HG02884 (cell line): ENCODE results near the gene GON4L.
"Not testable (repeated sequence)": the region's sequence is repeated elsewhere in the genome, so short reads cannot be mapped to it uniquely, and the experiment has no call there.

Experiments used
- ATAC-seq: cut with Tn5 transposase; IDR thresholded peaks from one replicate; pipeline ENCODE4 v1.9.1; 2021; ENCODE audit warnings: mild to moderate bottlenecking, moderate library complexity; ENCODE audit not compliant: unreplicated experiment

The GON4L gene

DNA sequence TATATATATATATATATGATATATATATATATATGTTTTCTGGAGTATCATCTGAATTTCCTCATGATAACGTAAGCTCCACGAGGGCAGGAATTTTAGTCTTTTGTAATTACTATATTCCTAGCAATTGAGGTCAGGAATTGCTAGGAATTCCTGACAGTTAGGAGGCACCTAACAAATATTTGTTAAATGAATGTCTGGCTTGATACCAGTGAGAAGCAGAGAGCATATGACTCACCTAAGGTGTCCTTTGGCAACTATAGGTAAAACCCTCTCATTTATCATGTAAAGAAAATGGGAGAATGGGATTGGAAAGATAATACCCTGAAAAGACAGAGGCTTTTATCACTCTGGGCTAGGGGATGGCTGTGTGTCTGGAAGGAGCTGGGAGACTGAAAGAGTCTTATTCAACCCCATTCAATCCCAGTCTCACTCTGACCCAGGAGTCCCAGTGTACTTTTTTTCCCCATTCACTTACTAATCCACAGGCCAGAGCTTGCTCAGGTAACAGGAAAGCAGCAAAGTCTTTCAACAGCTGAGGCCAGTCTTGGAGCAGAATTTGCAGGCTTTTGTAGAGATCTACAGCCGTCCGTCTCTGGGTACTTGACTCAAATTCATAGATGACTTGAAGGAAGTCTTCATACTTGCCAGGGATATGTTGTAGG is 96.9 kb downstream of the GON4L start:
- ATAC-seq, result no peak

- not testable (repeated sequence) for ATAC-seq
Measured at GRCh38 chr1:155759017-155759416, 98.0 kb downstream of the GON4L start.

GRCh38 chr1:155748141-155748540 is 108.9 kb downstream of the GON4L start:
- not testable (repeated sequence) for ATAC-seq

GRCh38 chr1:155747586-155747985 is 109.4 kb downstream of the GON4L start:
- not testable (repeated sequence) for ATAC-seq

DNA sequence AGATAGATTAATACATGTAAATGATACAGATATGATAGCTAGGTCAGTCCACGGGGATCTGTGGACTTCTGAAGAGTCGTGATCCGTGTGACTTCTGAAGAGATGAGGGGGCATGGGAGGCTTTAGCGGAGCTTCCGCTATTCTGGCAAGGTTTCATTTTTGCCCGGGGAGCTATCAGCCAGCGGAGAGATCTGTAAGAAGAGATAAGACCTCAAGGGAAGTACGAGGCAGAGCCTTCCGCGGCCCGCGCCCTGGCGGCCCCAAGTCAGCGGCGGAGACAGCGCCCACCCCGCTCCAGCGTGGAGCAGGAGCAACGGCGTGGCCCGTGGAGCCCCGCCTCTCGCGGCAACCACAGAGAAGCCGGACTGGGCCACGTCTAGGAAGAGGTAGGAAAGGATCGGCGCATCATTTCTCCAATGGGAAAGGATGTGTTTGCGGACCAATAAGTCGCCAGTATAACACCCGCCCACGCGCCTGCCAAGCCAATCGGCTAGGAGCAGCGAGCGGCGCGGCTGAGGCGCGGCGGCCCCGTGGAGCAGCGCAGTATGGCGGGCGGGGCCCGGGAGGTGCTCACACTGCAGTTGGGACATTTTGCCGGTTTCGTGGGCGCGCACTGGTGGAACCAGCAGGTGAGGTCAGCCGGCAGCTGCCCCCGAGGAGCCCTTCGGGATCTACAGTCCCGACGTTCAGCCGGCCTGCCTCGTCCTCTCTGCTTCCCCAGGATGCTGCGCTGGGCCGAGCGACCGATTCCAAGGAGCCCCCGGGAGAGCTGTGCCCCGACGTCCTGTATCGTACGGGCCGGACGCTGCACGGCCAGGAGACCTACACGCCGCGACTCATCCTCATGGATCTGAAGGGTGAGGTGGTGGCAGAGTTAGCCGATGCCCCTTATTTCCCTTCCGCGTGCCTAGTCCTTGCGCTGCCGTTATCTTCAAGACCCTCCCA is 111.5 kb downstream of the GON4L start:
- peak; percentile 88 for ATAC-seq

GRCh38 chr1:155744711-155745283 is 112.2 kb downstream of the GON4L start:
- no peak for ATAC-seq

- ATAC-seq, result no peak
Measured at GRCh38 chr1:155741908-155742307, 115.1 kb downstream of the GON4L start.

DNA sequence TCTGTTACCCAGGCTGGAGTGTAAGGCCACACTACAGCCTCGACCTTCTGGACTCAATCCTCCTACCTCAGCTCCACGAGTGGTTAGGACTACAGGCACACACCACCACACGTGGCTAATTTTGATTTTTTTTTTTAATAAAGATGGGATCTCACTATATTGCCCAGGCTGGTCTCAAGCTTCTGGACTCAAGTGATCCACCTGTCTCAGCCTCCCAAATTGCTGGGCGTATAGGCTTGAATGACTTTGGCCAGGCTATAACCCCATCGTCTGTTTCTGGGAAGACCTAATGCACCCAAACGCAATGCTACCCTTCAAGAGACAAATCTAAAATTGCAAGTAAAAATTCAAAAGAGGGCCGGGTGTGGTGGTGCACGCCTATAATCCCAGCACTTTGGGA is 116.0 kb downstream of the GON4L start:
- no peak for ATAC-seq

DNA sequence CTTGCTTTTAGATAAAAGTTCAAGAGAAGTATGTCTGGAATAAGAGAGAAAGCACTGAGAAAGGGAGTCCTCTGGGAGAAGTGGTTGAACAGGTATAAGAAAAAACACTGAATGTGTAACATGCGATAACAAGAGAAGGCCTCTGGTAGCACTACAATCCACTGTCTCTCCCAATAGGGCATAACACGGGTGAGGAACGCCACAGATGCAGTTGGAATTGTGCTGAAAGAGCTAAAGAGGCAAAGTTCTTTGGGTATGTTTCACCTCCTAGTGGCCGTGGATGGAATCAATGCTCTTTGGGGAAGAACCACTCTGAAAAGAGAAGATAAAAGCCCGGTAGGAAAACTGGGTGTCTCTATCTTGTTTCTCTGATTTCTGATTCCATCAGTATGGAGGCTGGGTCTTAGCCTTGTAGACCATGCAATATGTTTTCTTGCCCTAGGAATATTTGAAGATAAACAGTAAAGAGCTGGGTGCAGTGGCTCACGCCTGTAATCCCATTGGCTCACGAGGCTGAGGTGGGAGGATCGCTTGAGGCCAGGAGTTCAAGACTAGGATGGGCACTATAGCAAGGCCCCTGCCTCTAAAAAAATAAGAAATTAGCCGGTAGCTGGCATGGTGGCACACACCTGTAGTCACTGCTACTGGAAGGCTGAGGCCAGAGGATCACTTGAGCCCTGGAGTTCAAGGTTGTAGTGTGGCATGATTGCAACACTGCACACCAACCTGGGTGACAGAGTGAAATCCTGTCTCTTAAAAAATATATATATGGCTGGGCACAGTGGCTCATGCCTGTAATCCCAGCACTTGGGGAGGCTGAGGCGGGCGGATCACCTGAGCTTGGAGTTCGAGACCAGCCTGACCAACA is 127.7 kb downstream of the GON4L start:
- ATAC-seq, result no peak

DNA sequence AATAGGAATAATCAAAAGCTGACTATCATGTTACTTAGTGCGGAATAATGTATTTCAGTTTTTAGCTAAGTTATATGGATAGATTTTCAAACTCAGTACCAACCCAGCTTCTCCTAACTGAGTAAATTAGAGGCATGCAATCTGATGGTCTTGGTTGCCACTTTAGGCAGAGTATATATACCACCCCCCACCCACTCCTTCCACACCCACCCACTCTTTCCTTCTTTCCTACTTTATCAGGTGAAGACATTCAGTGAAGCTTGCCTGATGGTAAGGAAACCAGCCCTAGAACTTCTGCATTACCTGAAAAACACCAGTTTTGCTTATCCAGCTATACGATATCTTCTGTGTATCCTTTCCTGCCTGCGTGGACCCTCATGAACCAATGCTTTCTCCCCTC is 131.9 kb downstream of the GON4L start:
- no peak for ATAC-seq

- no peak for ATAC-seq
Measured at GRCh38 chr1:155719703-155720102, 137.3 kb downstream of the GON4L start.

- ATAC-seq, result not testable (repeated sequence)
Measured at GRCh38 chr1:155718524-155719115, 138.4 kb downstream of the GON4L start.

DNA sequence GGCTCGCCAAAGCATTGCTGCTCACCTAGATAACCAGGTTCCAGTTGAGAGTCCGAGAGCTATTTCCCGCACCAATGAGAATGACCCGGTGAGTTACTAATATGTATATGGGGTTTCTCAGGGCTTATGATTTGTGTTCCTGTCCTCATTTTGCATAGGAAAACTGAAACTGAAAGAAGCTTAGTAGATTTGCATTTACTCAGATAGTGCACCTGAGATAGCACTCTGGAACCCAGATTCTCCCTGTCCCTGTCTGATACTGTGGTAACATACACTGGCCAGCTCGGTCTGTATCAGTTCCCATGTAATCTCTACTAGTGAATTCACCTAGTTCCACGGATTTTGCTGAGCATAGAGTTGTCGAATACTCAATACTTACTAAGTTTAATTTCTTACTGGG is 140.0 kb downstream of the GON4L start:
- ATAC-seq, result peak; percentile 52

DNA sequence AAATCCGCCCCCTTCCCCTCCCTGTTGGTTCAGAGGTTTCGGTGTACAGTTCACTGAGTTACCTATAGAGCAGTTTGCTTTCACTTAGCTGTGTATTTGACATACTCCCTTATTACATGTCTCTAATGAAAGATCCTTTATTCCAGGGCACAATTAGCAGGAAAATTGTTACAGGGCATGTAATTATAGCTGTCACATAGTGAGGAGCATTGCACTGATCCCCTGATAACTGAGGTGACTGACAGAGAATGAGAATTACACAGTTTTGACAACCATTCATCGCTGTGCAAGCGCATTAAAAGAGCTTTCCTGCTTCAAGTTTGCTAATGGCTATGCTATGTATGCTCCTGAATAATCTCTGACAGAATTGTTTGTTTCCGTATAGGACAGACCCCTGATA is 141.2 kb downstream of the GON4L start:
- ATAC-seq, result no peak

DNA sequence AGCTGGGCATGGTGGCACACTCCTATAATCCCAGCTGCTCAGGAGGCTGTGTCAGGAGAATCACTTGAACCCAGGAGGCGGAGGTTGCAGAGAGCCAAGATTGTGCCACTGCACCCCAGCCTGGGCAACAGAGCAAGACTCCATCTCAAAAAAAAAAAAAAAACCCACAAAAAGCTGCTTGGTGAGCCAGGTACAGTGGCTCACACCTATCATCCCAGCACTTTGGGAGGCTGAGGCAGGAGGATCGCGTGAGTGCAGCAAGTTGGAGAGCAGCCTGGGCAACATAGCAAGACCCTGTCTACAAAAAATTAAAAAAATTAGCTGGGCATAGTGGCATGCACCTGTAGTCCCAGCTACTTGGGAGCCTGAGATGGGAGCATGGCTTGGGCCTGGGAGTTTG is 142.0 kb downstream of the GON4L start:
- ATAC-seq, result not testable (repeated sequence)

DNA sequence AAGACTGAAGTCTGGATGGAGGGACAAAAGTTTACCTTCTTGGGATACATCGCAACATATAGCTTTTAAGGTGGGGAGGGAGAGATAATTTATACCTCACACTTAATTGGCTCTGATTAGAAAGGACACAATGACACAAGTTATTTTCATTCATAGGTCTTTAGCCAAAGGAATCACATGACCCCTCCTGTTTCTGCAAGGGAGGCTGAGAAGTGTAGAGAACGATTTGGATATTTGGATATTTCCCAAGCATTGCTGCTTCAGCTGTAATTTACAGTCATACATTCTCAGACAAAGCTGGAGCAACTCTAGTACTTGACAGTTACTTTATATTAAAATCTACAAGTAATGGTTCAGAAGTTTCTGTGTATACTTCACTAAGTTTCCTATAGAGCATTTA is 143.9 kb downstream of the GON4L start:
- no peak for ATAC-seq

DNA sequence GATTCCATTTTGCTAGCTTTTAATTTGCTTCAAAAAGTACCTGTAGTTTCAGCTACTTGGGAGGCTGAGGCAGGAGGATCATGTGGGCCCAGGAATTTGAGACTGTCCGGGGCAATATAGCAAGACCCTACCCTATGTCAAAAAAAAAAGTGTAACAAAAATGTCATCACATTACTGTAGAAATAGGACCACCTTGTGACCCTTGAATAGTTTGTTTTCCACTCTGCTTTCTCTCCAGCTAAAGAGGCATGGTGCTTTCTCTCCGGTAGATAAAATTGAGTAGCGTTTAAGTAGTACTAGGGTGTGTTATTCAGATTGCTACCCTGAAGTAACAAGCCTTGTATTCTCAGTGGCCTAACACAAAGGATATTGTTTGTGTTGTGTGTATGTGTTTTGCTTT is 144.4 kb downstream of the GON4L start:
- not testable (repeated sequence) for ATAC-seq

DNA sequence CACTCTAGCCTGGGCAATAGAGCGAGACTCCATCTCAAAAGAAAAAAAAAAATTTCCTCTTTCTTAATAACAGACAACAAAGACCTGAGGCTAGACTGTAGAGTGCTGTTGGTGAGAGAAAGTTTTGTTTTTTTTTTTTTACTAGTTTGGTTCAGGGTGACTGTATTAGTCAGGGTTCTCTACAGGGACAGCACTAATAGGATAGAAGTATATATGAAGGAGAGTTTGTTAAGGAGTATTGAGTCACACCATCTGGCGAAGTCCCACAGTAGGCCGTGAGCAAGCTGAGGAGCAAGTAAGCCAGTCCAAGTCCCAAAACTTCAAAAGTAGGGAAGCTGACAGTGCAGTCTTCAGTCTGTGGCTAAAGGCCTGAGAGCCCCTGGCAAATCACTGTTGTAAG is 145.6 kb downstream of the GON4L start:
- ATAC-seq, result not testable (repeated sequence)

DNA sequence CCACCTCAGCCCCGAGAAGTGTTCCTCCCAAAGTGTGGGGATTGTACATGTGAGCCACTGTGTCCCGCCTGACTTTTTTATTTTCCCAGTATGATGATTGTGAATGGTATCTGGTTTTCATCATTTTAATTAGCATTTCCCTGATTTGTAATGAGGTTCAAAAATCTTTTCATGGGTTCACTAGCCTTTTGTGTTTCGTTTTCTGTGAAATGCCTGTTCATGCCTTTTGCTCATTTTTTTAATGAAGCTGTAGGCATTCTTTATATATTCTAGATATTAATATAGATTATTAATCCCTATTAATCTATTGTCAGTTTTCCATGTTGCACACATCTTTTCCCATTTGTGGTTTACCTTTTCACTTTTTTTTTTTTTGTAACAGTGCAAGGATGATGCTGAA is 147.6 kb downstream of the GON4L start:
- ATAC-seq, result no peak

- ATAC-seq, result no peak
Measured at GRCh38 chr1:155706139-155706538, 150.9 kb downstream of the GON4L start.
